GM23338 (cell line): Measurements from ENCODE around the gene PHKG2. TPM values are rescaled to one million over a fixed set of nuclear protein-coding genes. Genes with fewer than 3 reads are reported as not detected.

Source experiments
- ATAC-seq: fragments of 200-7000 bp; cut with Tn5 transposase; 3 replicates; pipeline ENCODE4 v1.9.1; 2020
- DNase-seq: peaks from one replicate; pipeline ENCODE4 v3.0.0-alpha.2; 2015; ENCODE audit warnings: low spot score
- H2AFZ ChIP-seq: fragments of 200-600 bp; sonication (generic); 2 replicates; pipeline ENCODE4 v1.8.0; 2016; ENCODE audit warnings: antibody characterized with exemption, mild to moderate bottlenecking, moderate library complexity
- H3F3A ChIP-seq: fragments of 200-600 bp; sonication (generic); replicated peaks from 2 replicates; pipeline ENCODE4 v1.8.0; 2017; ENCODE audit warnings: antibody characterized with exemption, mixed run types, low read depth
- H3K27ac ChIP-seq: fragments of 200-600 bp; sonication (generic); 2 replicates; pipeline ENCODE4 v1.6.1; 2016; ENCODE audit warnings: low read depth
- H3K27me3 ChIP-seq: fragments of 200-600 bp; sonication (generic); 2 replicates; pipeline ENCODE4 v1.8.0; 2016; ENCODE audit warnings: mild to moderate bottlenecking, mixed run types, moderate library complexity; ENCODE audit not compliant: insufficient read depth
- H3K36me3 ChIP-seq: fragments of 200-600 bp; sonication (generic); 2 replicates; pipeline ENCODE4 v1.8.0; 2016; ENCODE audit warnings: mild to moderate bottlenecking; ENCODE audit not compliant: insufficient read depth
- H3K4me1 ChIP-seq: fragments of 200-600 bp; sonication (generic); 2 replicates; pipeline ENCODE4 v1.8.0; 2016; ENCODE audit warnings: mild to moderate bottlenecking, moderate library complexity; ENCODE audit not compliant: insufficient read depth
- H3K4me2 ChIP-seq: fragments of 200-600 bp; sonication (generic); 2 replicates; pipeline ENCODE4 v1.7.1; 2017; ENCODE audit warnings: mixed run types
- H3K4me3 ChIP-seq: fragments of 200-600 bp; sonication (generic); 2 replicates; pipeline ENCODE4 v1.6.1; 2016; ENCODE audit warnings: mixed run types
- H3K79me2 ChIP-seq: fragments of 200-600 bp; sonication (generic); replicated peaks from 2 replicates; pipeline ENCODE4 v1.8.0; 2017; ENCODE audit warnings: mild to moderate bottlenecking; ENCODE audit not compliant: insufficient read depth
- H3K9me2 ChIP-seq: fragments of 200-600 bp; sonication (generic); 2 replicates; pipeline ENCODE4 v1.8.0; 2017; ENCODE audit not compliant: insufficient read depth
- H4K20me1 ChIP-seq: fragments of 200-600 bp; sonication (generic); replicated peaks from 2 replicates; pipeline ENCODE4 v1.8.0; 2017; ENCODE audit warnings: mild to moderate bottlenecking; ENCODE audit not compliant: insufficient read depth
- H3K27ac Mint-ChIP-seq: 2 replicates; pipeline ENCODE4 v1.8.0; 2020; ENCODE audit warnings: inconsistent platforms, mild to moderate bottlenecking, moderate library complexity, mixed read lengths
- H3K27me3 Mint-ChIP-seq: 3 replicates; pipeline ENCODE4 v1.8.0; 2022; ENCODE audit warnings: low read depth, mild to moderate bottlenecking, moderate library complexity, mixed read lengths, inconsistent platforms; ENCODE audit not compliant: insufficient read depth, poor library complexity
- H3K36me3 Mint-ChIP-seq: 3 replicates; pipeline ENCODE4 v1.8.0; 2021; ENCODE audit warnings: low read depth, mild to moderate bottlenecking, inconsistent platforms, moderate library complexity, mixed read lengths
- H3K4me1 Mint-ChIP-seq: 3 replicates; pipeline ENCODE4 v1.8.0; 2020; ENCODE audit warnings: mild to moderate bottlenecking, inconsistent platforms, mixed read lengths
- H3K4me3 Mint-ChIP-seq: 3 replicates; pipeline ENCODE4 v1.8.0; 2021; ENCODE audit warnings: moderate library complexity, mild to moderate bottlenecking, inconsistent platforms, mixed read lengths
- H3K9me3 Mint-ChIP-seq: 3 replicates; pipeline ENCODE4 v1.8.0; 2020; ENCODE audit warnings: moderate library complexity, mild to moderate bottlenecking, inconsistent platforms, mixed read lengths
- CREB1 ChIP-seq: fragments of 250-450 bp; sonication (Bioruptor Pico); IDR thresholded peaks from 2 replicates; pipeline ENCODE4 v1.5.0; 2020; ENCODE audit warnings: low read depth, mild to moderate bottlenecking, moderate library complexity
- CTCF ChIP-seq, 2 experiments: fragments of 200-600 bp in 1 of 2; sonication (generic) in 1 of 2; conservative IDR thresholded peaks; 2 replicates each; pipeline versions ENCODE4 v1.5.1 to v1.6.1; 2016 to 2017; ENCODE audit warnings: antibody characterized with exemption in 2 of 2, low read depth in 2 of 2, mild to moderate bottlenecking in 2 of 2, moderate library complexity in 1 of 2
- EZH2 ChIP-seq: fragments of 200-600 bp; sonication (generic); IDR thresholded peaks from one replicate; pipeline ENCODE4 v1.8.0; 2017; ENCODE audit warnings: antibody characterized with exemption, mild to moderate bottlenecking, low read depth; ENCODE audit not compliant: unreplicated experiment
- EZH2phosphoT487 ChIP-seq: fragments of 200-600 bp; sonication (generic); IDR thresholded peaks from one replicate; pipeline ENCODE4 v1.8.1; 2018; ENCODE audit warnings: antibody characterized with exemption; ENCODE audit not compliant: unreplicated experiment
- JUNB ChIP-seq: IDR thresholded peaks from one replicate; pipeline ENCODE4 v1.6.1; 2016; ENCODE audit warnings: antibody characterized with exemption; ENCODE audit not compliant: unreplicated experiment
- NANOG ChIP-seq: IDR thresholded peaks from 2 replicates; pipeline ENCODE4 v1.6.1; 2016; ENCODE audit warnings: antibody characterized with exemption, borderline replicate concordance
- POLR2AphosphoS5 ChIP-seq: IDR thresholded peaks from 2 replicates; pipeline ENCODE4 v1.6.1; 2016; ENCODE audit warnings: antibody characterized with exemption, low read depth
- REST ChIP-seq: IDR thresholded peaks from one replicate; pipeline ENCODE4 v1.6.1; 2018; ENCODE audit warnings: antibody characterized with exemption; ENCODE audit not compliant: unreplicated experiment
- STAT1 ChIP-seq: IDR thresholded peaks from one replicate; pipeline ENCODE4 v1.6.1; 2016; ENCODE audit warnings: antibody characterized with exemption; ENCODE audit not compliant: unreplicated experiment
- ZNF114 ChIP-seq: fragments of 250-450 bp; sonication (Bioruptor Pico); IDR thresholded peaks from 2 replicates; pipeline ENCODE4 v1.5.0; 2020; ENCODE audit warnings: mild to moderate bottlenecking, moderate library complexity
- ZNF331 ChIP-seq: fragments of 250-450 bp; sonication (Bioruptor Pico); IDR thresholded peaks from 2 replicates; pipeline ENCODE4 v1.5.0; 2020; ENCODE audit warnings: low read depth, mild to moderate bottlenecking, moderate library complexity
- polyA plus RNA-seq: library from polyadenylated mRNA; unstranded; fragments of >200 nt; fragmentation: Nextera tagmentation; extraction: Ambion mirVana; gene quantifications from 2 replicates; pipeline ENCODE4 v1.2.1, GENCODE V29; 2016
- total RNA-seq: library from RNA; depleted of rRNA; stranded (reverse); fragments of >200 nt; shearing (Covaris generic); gene quantifications from 2 replicates; pipeline ENCODE4 v1.2.3, GENCODE V29; 2014

Gene PHKG2
- total and polyA plus RNA-seq, 2 experiments from 2014 or later, result 26.9 to 27.0 TPM

GRCh38 chr16:30728321-30728720, 19.9 kb upstream of the PHKG2 start (continued):
- TF ChIP-seq CTCF (conservative IDR thresholded peaks at IDR 0.05; ENCODE audit: low read depth in 2 of 2), result no peak
- TF ChIP-seq STAT1, result no peak
- TF ChIP-seq REST, result no peak

GRCh38 chr16:30728899-30729672, 19.1 kb upstream of the PHKG2 start:
- Mint-ChIP-seq H3K9me3 (no peaks in the 10 kb centered on the region), H3K27me3 (peaks cover 8% of the 10 kb centered on the region), H3K27ac (peak overlapping the region; percentile 83), H3K4me3 (no peak overlapping the region), H3K4me1 (peaks cover 16% of the 10 kb centered on the region), H3K36me3 (peaks cover 74% of the 10 kb centered on the region)
- Histone ChIP-seq H2AFZ (no peak overlapping the region), H3K4me3 (no peak overlapping the region), H4K20me1 (peaks cover 23% of the 10 kb centered on the region), H3K79me2 (peaks cover 28% of the 10 kb centered on the region), H3K4me1 (peaks cover 16% of the 10 kb centered on the region), H3K9me2 (no peaks in the 10 kb centered on the region), H3K4me2 (peak overlapping the region; percentile 58; the same call in 1 of the 2 replicates), H3K27ac (no peak overlapping the region), H3F3A (no peaks in the 10 kb centered on the region; the same call in 1 of the 2 replicates), H3K36me3 (peaks cover 33% of the 10 kb centered on the region), H3K27me3 (no peaks in the 10 kb centered on the region)
- TF ChIP-seq CREB1 (no peak), EZH2phosphoT487 (no peak), ZNF114 (CRISPR knock-in tag) (no peak), JUNB (no peak), ZNF331 (no peak), NANOG (no peak), POLR2AphosphoS5 (no peak), EZH2 (no peak), STAT1 (no peak), CTCF (conservative IDR thresholded peaks at IDR 0.05; ENCODE audit: low read depth in 2 of 2) (no peak; a peak in 1 of 4 replicates)
- ATAC-seq, result peak; percentile 52
- peak; percentile 12 for DNase-seq
